GM08714 (cell line): ENCODE measurements around the gene SDK1.

Source experiments
- H3K4me3 ChIP-seq: fragments of 200-500 bp; sonication (Bioruptor generic); 2 replicates; pipeline ENCODE4 v1.5.1; 2014; ENCODE audit warnings: mild to moderate bottlenecking, low read length, inconsistent platforms
- ZNF274 ChIP-seq: IDR thresholded peaks from 2 replicates; pipeline ENCODE4 v1.6.1; 2012; ENCODE audit warnings: mild to moderate bottlenecking, low read depth, low read length

The SDK1 gene

GRCh38 chr7:4102231-4102841 is 801.3 kb downstream of the SDK1 start:
- no peak for TF ChIP-seq ZNF274
- H3K4me3 ChIP-seq = no peak overlapping the region

- H3K4me3 ChIP-seq = no peak overlapping the region
Measured at GRCh38 chr7:4103352-4104091, 802.5 kb downstream of the SDK1 start.

DNA sequence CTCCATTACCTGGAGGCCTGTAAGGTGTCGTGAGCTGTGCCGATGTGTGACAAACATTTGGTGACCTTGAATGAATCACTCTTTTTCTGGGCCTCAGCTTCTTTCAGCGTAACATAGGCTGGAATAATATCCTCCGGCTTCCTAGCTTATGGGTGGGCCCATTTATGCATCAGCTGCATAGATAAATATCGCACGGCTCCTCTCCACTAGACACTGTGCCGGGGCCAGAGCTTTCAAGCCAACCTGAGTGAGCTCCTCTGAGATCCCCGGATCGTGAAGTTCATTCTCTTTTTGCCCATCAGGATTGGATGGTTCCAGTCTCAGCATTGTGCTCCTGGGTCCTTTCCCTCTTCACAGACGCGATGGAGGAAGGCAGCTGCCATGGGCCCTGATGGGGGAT is 806.8 kb downstream of the SDK1 start:
- H3K4me3 ChIP-seq = no peak overlapping the region
- no peak for TF ChIP-seq ZNF274

More at GRCh38 chr7:4103352-4104091, 802.5 kb downstream of the SDK1 start:
- TF ChIP-seq ZNF274 = no peak

- no peak for TF ChIP-seq ZNF274
- H3K4me3 ChIP-seq = no peak overlapping the region
Measured at GRCh38 chr7:4108951-4109350, 807.9 kb downstream of the SDK1 start.

DNA sequence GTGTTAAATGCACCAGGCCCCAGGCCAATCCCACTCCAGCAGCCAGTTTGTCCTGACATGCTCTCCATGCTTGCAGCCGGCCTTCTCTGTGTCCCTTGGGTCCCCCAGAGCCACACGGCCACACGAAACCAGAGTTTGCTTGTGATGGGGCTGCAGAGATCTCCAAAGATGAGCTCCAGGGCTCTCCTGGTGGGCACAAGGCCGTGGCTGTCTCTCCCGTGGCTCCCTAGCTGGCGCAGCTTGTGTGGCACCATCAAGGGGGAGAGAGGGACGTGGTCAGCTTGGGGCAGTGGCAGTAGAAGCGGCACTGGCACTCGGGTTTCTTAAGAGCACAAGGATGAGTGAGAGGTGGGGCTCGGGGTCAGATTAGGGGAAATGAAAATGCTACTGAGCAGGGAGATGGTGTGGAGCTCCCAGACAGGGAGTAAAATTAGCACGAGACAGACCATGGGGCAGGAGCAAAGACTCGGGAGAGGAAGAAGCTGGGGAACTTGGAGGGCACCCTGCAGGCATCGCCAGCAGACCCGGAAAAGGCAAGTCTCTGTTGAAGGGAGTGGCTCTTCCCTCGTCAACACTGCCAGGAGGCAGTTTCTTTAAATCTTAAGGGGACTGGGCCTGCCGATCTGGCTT is 808.5 kb downstream of the SDK1 start:
- no peak overlapping the region for H3K4me3 ChIP-seq
- no peak for TF ChIP-seq ZNF274

- no peak overlapping the region for H3K4me3 ChIP-seq
- TF ChIP-seq ZNF274 = no peak
Measured at GRCh38 chr7:4110438-4110837, 809.4 kb downstream of the SDK1 start.

- no peak for TF ChIP-seq ZNF274
- no peak overlapping the region for H3K4me3 ChIP-seq
Measured at GRCh38 chr7:4111166-4111565, 810.1 kb downstream of the SDK1 start.

GRCh38 chr7:4113271-4113670 is 812.2 kb downstream of the SDK1 start:
- H3K4me3 ChIP-seq = no peak overlapping the region
- TF ChIP-seq ZNF274 = no peak

DNA sequence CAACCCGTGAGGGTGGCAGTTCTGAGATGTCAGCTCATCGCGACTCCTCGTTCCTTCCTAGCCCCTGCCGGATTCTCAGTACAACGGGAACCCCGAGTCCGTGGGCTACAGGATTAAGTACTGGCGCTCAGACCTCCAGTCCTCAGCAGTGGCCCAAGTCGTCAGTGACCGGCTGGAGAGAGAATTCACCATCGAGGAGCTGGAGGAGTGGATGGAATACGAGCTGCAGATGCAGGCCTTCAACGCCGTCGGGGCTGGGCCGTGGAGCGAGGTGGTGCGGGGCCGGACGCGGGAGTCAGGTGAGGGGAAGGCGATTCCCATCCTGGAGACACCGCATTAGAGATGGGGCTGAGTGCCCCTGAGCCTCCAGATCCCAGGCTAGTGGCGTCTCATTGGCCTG is 812.9 kb downstream of the SDK1 start:
- no peak for TF ChIP-seq ZNF274
- no peak overlapping the region for H3K4me3 ChIP-seq

DNA sequence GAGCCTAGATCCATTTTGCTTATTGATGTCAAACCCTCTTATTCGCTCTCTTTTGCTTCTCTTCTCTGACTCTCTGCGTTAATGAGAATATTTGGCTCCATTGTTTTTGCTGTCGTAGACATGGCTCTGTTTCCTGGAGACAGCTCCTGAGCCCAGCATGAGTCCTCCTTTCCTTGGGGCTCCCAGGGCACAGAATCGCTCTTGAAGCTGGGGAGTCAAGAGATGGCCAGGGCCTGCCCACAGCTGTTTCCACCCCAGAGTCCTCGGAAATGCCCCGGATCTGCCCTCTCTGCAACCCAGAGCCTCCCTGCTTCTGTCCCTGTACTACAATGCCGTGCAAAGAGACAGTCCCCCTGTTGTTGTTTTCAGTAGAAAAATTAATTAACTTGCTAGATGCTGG is 814.4 kb downstream of the SDK1 start:
- no peak overlapping the region for H3K4me3 ChIP-seq
- TF ChIP-seq ZNF274 = no peak

DNA sequence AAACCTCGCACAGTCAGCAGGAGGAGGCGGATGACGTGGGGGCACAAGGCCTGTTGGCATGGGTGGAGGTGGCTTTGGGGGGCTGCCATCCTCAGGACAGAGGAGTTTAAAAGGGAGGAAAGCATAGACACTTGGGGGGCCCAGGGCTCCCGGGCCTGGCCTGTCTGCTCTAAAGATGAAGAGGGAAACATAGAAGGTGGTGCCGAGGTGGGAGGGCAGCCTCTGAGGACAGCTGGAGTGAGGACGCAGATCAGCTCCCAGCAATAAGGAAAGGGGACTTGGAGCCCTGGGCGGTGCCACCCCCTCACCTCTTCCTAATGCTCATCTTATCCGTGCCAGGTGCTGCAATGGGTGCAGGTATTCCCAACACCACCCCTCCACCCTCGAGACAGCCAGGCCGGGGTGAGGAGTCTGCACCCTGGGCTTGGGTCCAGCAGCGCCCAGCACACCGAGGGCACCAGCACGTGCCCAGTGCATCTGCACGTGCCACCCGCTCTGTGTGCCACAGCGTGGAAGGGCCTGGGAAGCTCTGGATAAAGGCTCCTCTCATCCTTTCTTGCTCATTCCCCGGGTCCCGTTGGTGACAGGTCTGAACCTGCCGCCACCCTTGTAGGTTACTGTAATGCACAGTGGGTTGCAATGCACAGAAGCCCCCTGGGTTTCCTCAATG is 815.0 kb downstream of the SDK1 start:
- no peak for TF ChIP-seq ZNF274
- H3K4me3 ChIP-seq = no peak overlapping the region

- H3K4me3 ChIP-seq = no peak overlapping the region
- TF ChIP-seq ZNF274 = no peak
Measured at GRCh38 chr7:4119848-4120247, 818.8 kb downstream of the SDK1 start.

GRCh38 chr7:4123346-4123745 is 822.3 kb downstream of the SDK1 start:
- H3K4me3 ChIP-seq = no peak overlapping the region
- TF ChIP-seq ZNF274 = no peak

- no peak for TF ChIP-seq ZNF274
- no peak overlapping the region for H3K4me3 ChIP-seq
Measured at GRCh38 chr7:4123823-4124222, 822.8 kb downstream of the SDK1 start.
